Measurements from ENCODE around the gene NFKBIA.

Gene NFKBIA

DNA sequence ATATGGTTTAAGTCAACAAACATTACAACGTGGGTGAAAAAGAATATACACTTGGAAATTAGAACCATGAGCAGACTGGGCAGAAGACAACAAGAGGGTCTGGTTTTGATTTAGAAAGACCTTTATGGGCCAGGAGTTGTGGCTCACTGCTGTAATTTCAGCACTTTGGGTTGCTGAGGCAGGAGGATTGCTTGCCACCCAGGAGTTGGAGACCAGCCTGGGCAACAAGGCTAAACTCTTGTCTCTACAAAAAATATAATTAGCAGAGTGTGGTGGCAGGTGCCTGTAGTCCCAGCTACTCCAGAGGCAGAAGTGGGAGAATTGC is 2.7 kb upstream of the NFKBIA start:
- Histone ChIP-seq H3K9me3 (ENCODE audit: insufficient read depth, low read depth, low read length) (no peaks in the 10 kb centered on the region), H3K9ac (ENCODE audit: low read depth, low read length) (no peak overlapping the region), H3K27me3 (ENCODE audit: insufficient read depth, low read length) (no peaks in the 10 kb centered on the region), H3K4me1 (ENCODE audit: insufficient read depth, low read length) (peaks cover 11% of the 10 kb centered on the region), H3K27ac (ENCODE audit: low read depth, low read length) (no peak overlapping the region), H3K4me3 (ENCODE audit: low read length) (no peak overlapping the region), H3K36me3 (ENCODE audit: insufficient read depth, low read length) (peaks cover 14% of the 10 kb centered on the region)
- 83% methylated on average over 1 of the region's 1 CpG for WGBS

DNA sequence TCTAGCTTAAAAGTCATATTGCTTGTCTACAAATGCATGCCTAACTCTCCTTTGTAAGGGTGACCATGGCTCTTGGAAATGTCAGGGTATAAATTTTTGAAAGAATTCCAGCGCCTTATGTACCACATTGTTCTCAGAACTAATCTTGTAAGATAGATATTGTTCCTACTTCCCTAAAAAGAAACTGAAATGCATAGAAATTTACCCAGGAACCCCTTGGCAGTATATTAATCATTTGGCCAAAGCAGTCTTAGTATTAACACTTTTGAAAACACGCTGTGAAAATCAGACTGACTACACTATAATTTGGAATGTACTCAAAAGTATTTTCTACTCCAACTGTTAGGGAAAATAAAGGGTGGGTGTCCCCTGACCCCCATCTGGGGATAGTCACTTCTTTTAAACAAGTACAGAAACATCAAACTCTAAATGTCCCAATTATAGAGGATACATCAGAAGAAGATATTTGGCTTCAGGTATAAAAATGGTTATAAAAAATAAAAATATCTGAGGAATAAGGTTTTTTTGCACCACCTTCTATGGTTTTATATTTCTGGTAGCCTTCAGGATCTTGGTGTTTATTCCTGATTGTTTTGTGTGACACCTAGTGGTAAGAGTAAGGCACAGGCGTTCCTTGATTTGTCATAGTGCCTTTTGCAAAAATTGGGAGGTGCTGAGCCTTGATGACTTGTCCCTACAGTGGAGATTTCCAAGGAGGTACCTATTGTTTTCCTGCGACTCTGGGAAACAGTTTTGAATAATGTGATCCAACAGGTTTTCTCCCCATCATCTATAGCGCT is 2.2 kb upstream of the NFKBIA start:
- no peaks in the 10 kb centered on the region for H3K27me3 ChIP-seq (ENCODE audit: insufficient read depth, low read length)
- 58% methylated on average over 4 of the region's 5 CpGs for WGBS
- peaks cover 20% of the 10 kb centered on the region for H3K36me3 ChIP-seq (ENCODE audit: insufficient read depth, low read length)
- H3K27ac ChIP-seq (ENCODE audit: low read depth, low read length): no peak overlapping the region
- no peak overlapping the region for H3K9ac ChIP-seq (ENCODE audit: low read depth, low read length)
- no peak overlapping the region for H3K4me3 ChIP-seq (ENCODE audit: low read length)
- H3K4me1 ChIP-seq (ENCODE audit: insufficient read depth, low read length): peaks cover 11% of the 10 kb centered on the region
- H3K9me3 ChIP-seq (ENCODE audit: insufficient read depth, low read depth, low read length): no peaks in the 10 kb centered on the region

DNA sequence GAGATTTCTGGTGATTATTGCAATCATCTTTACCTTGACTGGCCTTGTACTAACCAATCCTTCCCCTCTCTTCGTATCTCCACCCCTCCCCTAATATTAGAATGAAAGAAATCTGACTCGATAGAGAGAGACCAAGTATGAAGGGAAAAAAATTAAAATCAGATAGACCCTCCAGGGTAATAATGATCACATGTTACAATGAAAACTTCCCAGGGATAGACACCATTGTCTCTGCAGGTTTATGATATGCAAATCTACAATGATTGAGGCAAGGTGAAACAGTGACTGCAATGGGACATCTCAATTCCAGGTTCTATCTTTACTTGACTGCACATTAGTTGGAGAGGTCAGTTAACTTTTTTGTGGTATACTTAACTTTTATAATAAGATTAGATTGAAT is 1.5 kb upstream of the NFKBIA start:
- no peak overlapping the region for H3K27ac ChIP-seq (ENCODE audit: low read depth, low read length)
- no peak overlapping the region for H3K9ac ChIP-seq (ENCODE audit: low read depth, low read length)
- H3K27me3 ChIP-seq (ENCODE audit: insufficient read depth, low read length): no peaks in the 10 kb centered on the region
- no peaks in the 10 kb centered on the region for H3K9me3 ChIP-seq (ENCODE audit: insufficient read depth, low read depth, low read length)
- WGBS: no CpG with 5 or more reads among the region's 2 CpGs
- peaks cover 26% of the 10 kb centered on the region for H3K36me3 ChIP-seq (ENCODE audit: insufficient read depth, low read length)
- H3K4me1 ChIP-seq (ENCODE audit: insufficient read depth, low read length): peaks cover 11% of the 10 kb centered on the region
- no peak overlapping the region for H3K4me3 ChIP-seq (ENCODE audit: low read length)

DNA sequence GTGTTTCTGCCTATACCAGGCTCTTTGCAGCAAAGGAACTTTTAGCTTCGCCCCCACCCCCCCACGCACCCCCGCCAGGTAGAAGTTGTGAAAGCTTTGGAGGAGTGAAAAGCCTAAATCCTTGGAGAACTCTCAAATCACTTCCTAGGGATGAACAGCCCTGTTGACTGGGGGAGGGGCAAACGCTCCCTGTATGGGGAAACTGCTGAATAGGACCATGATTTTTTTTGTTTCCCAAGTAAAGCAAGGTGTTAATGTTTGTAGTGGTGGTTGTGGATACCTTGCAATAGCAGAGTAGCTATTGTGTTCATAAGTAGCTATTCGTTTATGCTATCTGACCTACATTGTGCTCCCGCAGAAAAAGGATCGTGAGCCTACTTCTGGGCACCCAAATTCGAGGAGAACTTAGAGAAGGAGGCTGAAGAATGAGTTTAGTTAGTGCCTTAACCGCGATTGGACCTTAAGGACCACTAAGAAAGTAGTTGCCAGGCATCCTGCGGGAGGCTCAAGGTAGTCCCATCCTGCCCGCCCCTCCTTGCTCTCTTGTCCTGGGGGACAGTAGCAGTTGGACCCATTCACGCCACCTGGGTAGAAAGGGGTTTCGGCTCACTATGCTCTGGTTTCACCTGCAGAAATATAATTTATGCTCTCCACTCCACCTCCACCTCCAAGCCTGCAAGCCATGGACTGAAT is 901 bp upstream of the NFKBIA start:
- Histone ChIP-seq H3K27ac (ENCODE audit: low read depth, low read length) (peak overlapping the region; percentile 98; the same call in 1 of the 2 replicates), H3K27me3 (ENCODE audit: insufficient read depth, low read length) (no peaks in the 10 kb centered on the region), H3K4me3 (ENCODE audit: low read length) (peak overlapping the region; percentile 98), H3K36me3 (ENCODE audit: insufficient read depth, low read length) (peaks cover 32% of the 10 kb centered on the region), H3K4me1 (ENCODE audit: insufficient read depth, low read length) (peaks cover 11% of the 10 kb centered on the region), H3K9me3 (ENCODE audit: insufficient read depth, low read depth, low read length) (no peaks in the 10 kb centered on the region), H3K9ac (ENCODE audit: low read depth, low read length) (peak overlapping the region; percentile 99; the same call in 1 of the 2 replicates)
- WGBS: 38% methylated on average over 10 of the region's 14 CpGs

DNA sequence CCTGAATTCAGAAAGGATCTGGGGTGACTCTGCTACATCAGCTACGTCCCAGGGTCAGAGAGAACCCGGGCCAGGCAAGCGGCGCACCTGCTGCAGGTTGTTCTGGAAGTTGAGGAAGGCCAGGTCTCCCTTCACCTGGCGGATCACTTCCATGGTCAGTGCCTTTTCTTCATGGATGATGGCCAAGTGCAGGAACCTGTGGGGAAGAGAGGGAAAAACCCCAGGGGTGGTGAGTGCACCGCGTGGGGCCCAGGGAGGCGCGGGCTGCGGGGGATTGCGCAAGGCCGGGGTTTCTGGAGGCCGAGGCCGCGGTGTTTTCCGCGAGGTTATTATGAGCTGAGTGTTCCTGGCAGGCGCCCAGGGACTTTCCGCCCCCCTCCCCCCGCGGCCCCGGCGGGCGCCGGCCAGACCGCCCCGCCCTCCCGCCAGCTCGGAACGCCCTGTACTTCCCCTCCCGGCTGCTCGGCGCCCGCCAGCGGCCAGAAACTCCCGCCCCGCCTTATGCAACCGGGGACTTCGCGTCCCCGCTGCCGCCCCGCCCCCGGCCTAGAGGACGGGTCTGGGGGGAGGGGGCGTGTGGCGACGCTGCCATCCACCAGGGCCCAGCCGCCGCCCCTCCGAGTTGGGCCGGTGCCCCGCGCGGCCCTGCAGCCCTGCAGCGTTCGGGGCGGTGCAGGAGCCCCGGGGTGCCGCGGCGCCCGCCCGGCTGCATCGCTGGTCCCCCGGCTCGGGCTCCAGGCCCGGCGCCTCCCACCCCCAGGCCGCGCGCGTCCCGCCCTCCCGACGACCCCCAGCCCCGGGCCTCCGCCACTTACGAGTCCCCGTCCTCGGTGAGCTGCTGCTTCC is 723 bp downstream of the NFKBIA start:
- Histone ChIP-seq H3K27me3 (ENCODE audit: insufficient read depth, low read length) (no peaks in the 10 kb centered on the region), H3K4me3 (ENCODE audit: low read length) (peak overlapping the region; percentile 98), H3K9me3 (ENCODE audit: insufficient read depth, low read depth, low read length) (no peaks in the 10 kb centered on the region), H3K27ac (ENCODE audit: low read depth, low read length) (peak overlapping the region; percentile 98), H3K9ac (ENCODE audit: low read depth, low read length) (peak overlapping the region; percentile 99), H3K36me3 (ENCODE audit: insufficient read depth, low read length) (peaks cover 38% of the 10 kb centered on the region), H3K4me1 (ENCODE audit: insufficient read depth, low read length) (peaks cover 11% of the 10 kb centered on the region)
- 3% methylated on average over 78 of the region's 81 CpGs for WGBS

DNA sequence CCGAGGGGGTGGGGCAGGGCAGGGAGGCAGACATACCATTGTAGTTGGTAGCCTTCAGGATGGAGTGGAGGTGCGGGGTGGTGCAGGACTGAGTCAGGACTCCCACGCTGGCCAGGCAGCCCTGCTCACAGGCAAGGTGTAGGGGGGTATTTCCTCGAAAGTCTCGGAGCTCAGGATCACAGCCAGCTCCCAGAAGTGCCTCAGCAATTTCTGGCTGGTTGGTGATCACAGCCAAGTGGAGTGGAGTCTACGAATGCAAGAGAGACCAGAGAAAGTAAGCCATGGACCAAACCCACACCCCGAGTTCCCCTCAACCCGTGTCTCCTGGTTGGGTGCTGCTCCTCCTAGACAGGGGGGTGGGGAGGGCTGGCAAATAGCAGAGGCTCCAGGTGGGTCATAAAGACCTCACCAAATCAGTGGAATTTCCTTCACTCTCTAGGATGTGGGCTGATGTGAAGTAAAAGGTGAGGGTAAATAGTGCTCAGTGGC is 1.4 kb downstream of the NFKBIA start:
- peaks cover 14% of the 10 kb centered on the region for H3K4me1 ChIP-seq (ENCODE audit: insufficient read depth, low read length)
- peak overlapping the region; percentile 56; the same call in 1 of the 2 replicates for H3K27ac ChIP-seq (ENCODE audit: low read depth, low read length)
- 87% methylated on average over 8 of the region's 8 CpGs for WGBS
- H3K4me3 ChIP-seq (ENCODE audit: low read length): peak overlapping the region; percentile 98
- H3K9me3 ChIP-seq (ENCODE audit: insufficient read depth, low read depth, low read length): no peaks in the 10 kb centered on the region
- H3K9ac ChIP-seq (ENCODE audit: low read depth, low read length): peak overlapping the region; percentile 76
- H3K36me3 ChIP-seq (ENCODE audit: insufficient read depth, low read length): peaks cover 38% of the 10 kb centered on the region
- H3K27me3 ChIP-seq (ENCODE audit: insufficient read depth, low read length): no peaks in the 10 kb centered on the region

DNA sequence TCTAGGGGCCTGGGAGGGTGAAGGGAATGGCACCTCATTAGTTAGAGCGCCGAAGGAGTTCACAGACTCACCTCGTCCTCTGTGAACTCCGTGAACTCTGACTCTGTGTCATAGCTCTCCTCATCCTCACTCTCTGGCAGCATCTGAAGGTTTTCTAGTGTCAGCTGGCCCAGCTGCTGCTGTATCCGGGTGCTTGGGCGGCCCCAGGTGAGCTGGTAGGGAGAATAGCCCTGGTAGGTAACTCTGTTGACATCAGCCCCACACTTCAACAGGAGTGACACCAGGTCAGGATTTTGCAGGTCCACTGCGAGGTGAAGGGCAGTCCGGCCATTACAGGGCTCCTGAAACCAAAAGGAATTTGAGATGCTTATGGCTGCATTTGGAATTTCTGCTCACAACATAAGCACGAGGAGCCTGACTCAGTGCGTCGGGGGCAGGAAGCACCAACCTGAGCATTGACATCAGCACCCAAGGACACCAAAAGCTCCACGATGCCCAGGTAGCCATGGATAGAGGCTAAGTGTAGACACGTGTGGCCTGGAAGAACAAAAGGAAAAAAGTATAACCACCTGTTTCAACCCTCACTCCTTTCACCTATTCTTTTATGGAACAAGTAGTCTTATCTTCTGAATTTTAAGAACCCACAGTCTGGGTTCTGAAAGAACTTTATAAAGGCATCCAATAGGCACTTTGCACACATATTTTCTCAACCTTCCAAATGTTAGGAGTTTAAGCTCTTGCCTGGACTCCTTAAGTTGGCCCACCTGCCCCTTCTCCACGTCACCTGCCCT is 2.0 kb downstream of the NFKBIA start:
- Histone ChIP-seq H3K4me1 (ENCODE audit: insufficient read depth, low read length) (peaks cover 19% of the 10 kb centered on the region), H3K27ac (ENCODE audit: low read depth, low read length) (no peak overlapping the region), H3K9ac (ENCODE audit: low read depth, low read length) (no peak overlapping the region), H3K27me3 (ENCODE audit: insufficient read depth, low read length) (no peaks in the 10 kb centered on the region), H3K9me3 (ENCODE audit: insufficient read depth, low read depth, low read length) (no peaks in the 10 kb centered on the region), H3K36me3 (ENCODE audit: insufficient read depth, low read length) (peaks cover 38% of the 10 kb centered on the region), H3K4me3 (ENCODE audit: low read length) (peak overlapping the region; percentile 98; the same call in 1 of the 2 replicates)
- 90% methylated on average over 14 of the region's 14 CpGs for WGBS

DNA sequence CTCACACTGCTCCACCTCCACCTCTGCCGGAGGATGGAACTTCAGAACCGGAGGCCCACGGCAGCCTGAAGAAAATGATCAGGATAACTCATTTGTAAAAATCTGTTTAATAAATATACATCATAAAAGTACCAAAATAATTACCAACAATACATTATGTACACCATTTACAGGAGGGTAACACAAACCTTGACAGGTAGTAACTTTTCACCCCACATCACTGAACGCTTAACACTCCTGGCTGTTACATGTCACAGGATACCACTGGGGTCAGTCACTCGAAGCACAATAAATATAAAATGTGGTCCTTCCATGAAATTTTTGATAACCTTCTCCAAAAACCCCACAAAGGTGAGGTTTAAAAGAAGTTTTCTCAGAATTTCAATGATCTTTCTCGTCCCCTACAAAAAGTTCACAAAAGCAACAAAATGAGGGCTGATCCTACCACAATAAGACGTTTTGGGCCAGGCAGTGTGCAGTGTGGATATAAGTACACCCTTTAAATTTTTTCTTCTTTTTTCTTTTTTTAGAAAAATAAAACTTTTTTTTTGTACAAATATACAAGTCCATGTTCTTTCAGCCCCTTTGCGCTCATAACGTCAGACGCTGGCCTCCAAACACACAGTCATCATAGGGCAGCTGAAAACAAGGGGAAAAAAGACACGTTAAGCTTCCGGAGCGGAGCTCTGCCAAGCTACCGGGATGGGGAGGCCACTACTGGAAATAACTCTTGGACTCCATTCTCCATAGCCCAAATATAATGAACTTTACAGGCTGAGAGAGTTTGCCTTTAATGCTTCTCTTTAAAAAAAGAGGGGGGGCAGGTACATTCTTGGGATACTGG is 2.9 kb downstream of the NFKBIA start:
- 82% methylated on average over 10 of the region's 14 CpGs for WGBS
- Histone ChIP-seq H3K27ac (ENCODE audit: low read depth, low read length) (no peak overlapping the region), H3K4me3 (ENCODE audit: low read length) (no peak overlapping the region), H3K4me1 (ENCODE audit: insufficient read depth, low read length) (peaks cover 23% of the 10 kb centered on the region), H3K27me3 (ENCODE audit: insufficient read depth, low read length) (no peaks in the 10 kb centered on the region), H3K36me3 (ENCODE audit: insufficient read depth, low read length) (peaks cover 38% of the 10 kb centered on the region), H3K9ac (ENCODE audit: low read depth, low read length) (no peak overlapping the region), H3K9me3 (ENCODE audit: insufficient read depth, low read depth, low read length) (no peaks in the 10 kb centered on the region)

DNA sequence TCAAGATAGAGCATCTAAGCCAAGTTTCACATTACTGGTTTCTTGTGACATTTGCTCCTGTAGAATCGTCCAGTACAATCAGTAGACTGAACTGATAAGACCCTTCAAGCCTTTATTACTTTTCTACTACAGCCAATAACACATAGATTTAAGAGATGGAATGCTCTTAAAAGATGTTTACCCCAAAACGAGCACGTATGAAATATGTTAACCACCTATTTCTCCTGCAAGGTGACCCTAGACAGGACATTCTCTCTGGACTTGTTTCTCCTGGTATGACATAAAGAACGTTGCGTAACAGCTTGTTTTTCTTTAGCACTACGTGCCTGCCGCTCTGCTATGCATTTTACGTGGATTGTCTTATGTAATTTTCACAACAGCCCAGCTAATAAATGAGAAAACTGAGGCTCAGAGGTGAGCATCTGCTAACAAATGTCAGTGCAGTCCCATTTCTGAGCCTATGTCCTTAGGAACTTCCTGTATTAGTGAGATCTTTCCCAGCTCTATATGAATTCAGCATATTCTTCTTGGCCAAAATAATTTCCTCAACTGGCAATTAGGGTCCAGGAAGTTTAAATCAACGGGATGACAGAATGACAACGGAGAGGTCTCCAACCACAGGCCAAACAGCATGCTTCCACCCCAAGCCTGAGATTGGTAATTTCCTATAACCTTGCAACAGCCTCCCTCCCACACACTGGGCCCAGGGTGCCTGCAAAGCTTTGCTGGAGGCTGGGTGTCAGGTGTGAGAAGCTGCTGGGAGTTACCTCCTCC is 3.7 kb downstream of the NFKBIA start:
- H3K36me3 ChIP-seq (ENCODE audit: insufficient read depth, low read length): peaks cover 38% of the 10 kb centered on the region
- WGBS: 83% methylated on average over 10 of the region's 10 CpGs
- H3K9ac ChIP-seq (ENCODE audit: low read depth, low read length): no peak overlapping the region
- H3K4me3 ChIP-seq (ENCODE audit: low read length): no peak overlapping the region
- no peaks in the 10 kb centered on the region for H3K27me3 ChIP-seq (ENCODE audit: insufficient read depth, low read length)
- no peak overlapping the region for H3K27ac ChIP-seq (ENCODE audit: low read depth, low read length)
- H3K4me1 ChIP-seq (ENCODE audit: insufficient read depth, low read length): peaks cover 18% of the 10 kb centered on the region
- no peaks in the 10 kb centered on the region for H3K9me3 ChIP-seq (ENCODE audit: insufficient read depth, low read depth, low read length)

Data from HUES64 (cell line).